Esophagus muscularis mucosa (tissue), 4 donors: ENCODE measurements around the gene WSB1. TPM values are rescaled to one million over a fixed set of nuclear protein-coding genes. Genes with fewer than 3 reads are reported as not detected.

ENCODE experiments used
- DNase-seq: peaks from one replicate; pipeline ENCODE4 v3.0.0-alpha.2; 2017; ENCODE audit errors: extremely low spot score
- H3K27ac ChIP-seq, 4 donors: fragments of 200-600 bp; sonication (generic); replicated peaks in 1 of 4; 1 replicate in 3 of 4; 2 replicates in 1 of 4; pipeline ENCODE4 v1.5.1; 2016 to 2019; ENCODE audit warnings: mild to moderate bottlenecking in 1 of 4
- H3K27me3 ChIP-seq, 4 donors: fragments of 200-600 bp; sonication (generic); one replicate each; pipeline versions ENCODE4 v1.5.1 to v1.6.0; 2016 to 2019
- H3K36me3 ChIP-seq, 4 donors: fragments of 200-600 bp; sonication (generic); one replicate each; pipeline ENCODE4 v1.5.1; 2016 to 2019
- H3K4me1 ChIP-seq, 4 donors: fragments of 200-600 bp; sonication (generic); one replicate each; pipeline ENCODE4 v1.5.1; 2016 to 2019
- H3K4me3 ChIP-seq, 4 donors: fragments of 200-600 bp; sonication (generic); 1 replicate in 2 of 4; 2 replicates in 2 of 4; pipeline ENCODE4 v1.5.1; 2016 to 2019; ENCODE audit warnings: mild to moderate bottlenecking in 4 of 4, moderate library complexity in 1 of 4
- H3K9me3 ChIP-seq, 4 donors: fragments of 200-600 bp; sonication (generic); 1 replicate in 3 of 4; 2 replicates in 1 of 4; pipeline ENCODE4 v1.5.1; 2016 to 2019
- EP300 ChIP-seq: sonication (generic); formaldehyde crosslinking; IDR thresholded peaks from one replicate; pipeline ENCODE4 v1.6.1; 2017; ENCODE audit warnings: antibody characterized with exemption
- POLR2A ChIP-seq: fragments of 450-650 bp; IDR thresholded peaks from one replicate; pipeline ENCODE4 v1.6.1; 2017; ENCODE audit warnings: antibody characterized with exemption, moderate library complexity, mild to moderate bottlenecking, low read depth
- POLR2AphosphoS5 ChIP-seq, 2 donors: sonication (generic); formaldehyde crosslinking; IDR thresholded peaks; one replicate each; pipeline ENCODE4 v1.6.1; 2017; ENCODE audit warnings: antibody characterized with exemption in 2 of 2
- WGBS: methylation state at CpG from one replicate; pipeline ENCODE4 v1.1.5; 2018; 5-methylcytosine and 5-hydroxymethylcytosine counted together
- intact Hi-C: fragments of 100-400 bp; cut with DNase I; formaldehyde crosslinking; loops from one replicate; pipeline ENCODE4 v1.15.1; 2023
- total RNA-seq, 4 donors: library from RNA; depleted of rRNA; stranded (reverse); fragments of >200 nt; gene quantifications; one replicate each; pipeline versions ENCODE4 v1.1.0 to v1.2.1, GENCODE V29; 2016
- TF ChIP-seq, protein P1 (sequence below), 3 experiments: fragments of 200-600 bp in 2 of 3; fragments of 450-650 bp in 1 of 3; sonication (generic) in 2 of 3; IDR thresholded peaks; one replicate each; pipeline ENCODE4 v1.5.1; 2017 to 2019; ENCODE audit warnings: antibody characterized with exemption in 3 of 3, mild to moderate bottlenecking in 2 of 3, moderate library complexity in 1 of 3

Gene WSB1
- total RNA-seq, 4 donors from 2014 or later = 84.1 to 125 (median 118) TPM

DNA sequence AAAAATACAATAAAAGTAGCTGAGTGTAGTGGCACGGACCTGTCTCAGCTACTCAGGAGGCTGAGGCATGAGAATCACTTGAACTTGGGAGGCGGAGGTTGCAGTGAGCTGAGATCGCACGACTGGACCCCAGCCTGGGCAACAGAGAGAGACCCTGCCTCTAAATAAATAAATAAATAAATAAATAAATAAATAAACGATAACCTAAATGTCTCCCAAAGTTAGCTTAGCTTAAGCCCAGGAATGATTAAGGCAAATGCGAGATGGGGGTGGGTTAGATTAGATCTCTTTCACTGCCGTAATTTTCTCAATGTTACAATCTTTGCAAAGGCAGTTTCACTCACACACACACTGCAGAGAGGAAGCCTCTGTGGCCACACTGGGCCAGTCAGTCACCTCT is 46.7 kb downstream of the WSB1 start:
- Histone ChIP-seq H3K4me3 (no peak overlapping the region), H3K36me3 (no peaks in the 10 kb centered on the region), H3K27me3 (no peaks in the 10 kb centered on the region), H3K27ac (no peak overlapping the region), H3K9me3 (no peaks in the 10 kb centered on the region), H3K4me1 (peaks cover 15 to 24% (median 19%) of the 10 kb centered on the region in 4 donors)
- TF ChIP-seq, protein P1, sequence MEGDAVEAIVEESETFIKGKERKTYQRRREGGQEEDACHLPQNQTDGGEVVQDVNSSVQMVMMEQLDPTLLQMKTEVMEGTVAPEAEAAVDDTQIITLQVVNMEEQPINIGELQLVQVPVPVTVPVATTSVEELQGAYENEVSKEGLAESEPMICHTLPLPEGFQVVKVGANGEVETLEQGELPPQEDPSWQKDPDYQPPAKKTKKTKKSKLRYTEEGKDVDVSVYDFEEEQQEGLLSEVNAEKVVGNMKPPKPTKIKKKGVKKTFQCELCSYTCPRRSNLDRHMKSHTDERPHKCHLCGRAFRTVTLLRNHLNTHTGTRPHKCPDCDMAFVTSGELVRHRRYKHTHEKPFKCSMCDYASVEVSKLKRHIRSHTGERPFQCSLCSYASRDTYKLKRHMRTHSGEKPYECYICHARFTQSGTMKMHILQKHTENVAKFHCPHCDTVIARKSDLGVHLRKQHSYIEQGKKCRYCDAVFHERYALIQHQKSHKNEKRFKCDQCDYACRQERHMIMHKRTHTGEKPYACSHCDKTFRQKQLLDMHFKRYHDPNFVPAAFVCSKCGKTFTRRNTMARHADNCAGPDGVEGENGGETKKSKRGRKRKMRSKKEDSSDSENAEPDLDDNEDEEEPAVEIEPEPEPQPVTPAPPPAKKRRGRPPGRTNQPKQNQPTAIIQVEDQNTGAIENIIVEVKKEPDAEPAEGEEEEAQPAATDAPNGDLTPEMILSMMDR (IDR thresholded peaks at IDR 0.05) = no peak
- TF ChIP-seq POLR2AphosphoS5 (IDR thresholded peaks at IDR 0.05) (no peak), EP300 (no peak)
- no peak for DNase-seq
- WGBS = 89% methylated on average over 7 of the region's 7 CpGs
- intact Hi-C loops = no loop called here

DNA sequence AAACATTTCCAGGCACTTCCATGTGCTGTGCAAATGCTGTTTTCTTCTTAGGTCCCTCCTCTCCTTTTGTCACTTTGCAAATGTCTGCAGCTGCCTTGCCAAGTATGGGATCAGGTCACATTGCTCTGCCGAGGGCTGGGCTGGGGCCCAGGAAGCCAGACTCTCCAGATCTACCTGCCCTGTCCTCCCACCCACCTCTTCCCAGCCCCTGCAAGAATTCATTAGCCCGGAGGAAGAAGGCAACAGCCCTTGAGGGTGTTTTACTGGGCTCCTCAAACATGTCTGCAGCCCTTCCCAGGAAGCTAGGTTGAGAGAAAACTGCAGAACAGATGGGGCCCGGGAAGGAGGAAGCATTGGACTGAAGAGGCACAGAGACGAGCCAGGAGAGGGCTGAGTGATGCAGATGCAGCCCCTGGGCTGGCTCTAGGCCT is 47.1 kb downstream of the WSB1 start:
- 50% methylated on average over 4 of the region's 4 CpGs for WGBS
- DNase-seq = no peak
- intact Hi-C loops = no loop called here

DNA sequence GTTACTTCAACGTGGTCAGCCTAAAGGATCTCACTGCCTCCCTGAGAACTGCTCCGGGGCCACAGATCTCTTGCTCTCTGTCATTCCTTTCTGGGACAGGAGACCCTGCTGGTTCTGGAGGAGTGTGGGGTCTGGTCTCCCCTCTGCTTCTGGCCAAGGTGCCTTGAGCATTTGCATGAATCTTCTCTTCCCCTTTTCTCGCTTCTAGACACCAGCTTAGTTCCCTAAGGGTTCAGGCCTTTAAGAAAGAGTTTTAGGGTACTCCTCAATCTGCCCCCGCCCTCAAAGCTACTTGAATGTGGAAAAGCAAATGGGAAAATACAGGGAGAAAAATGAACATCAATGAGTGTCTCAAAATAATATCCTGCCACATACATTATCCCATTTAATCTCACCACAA is 48.1 kb downstream of the WSB1 start:
- no peak overlapping the region for H3K27ac ChIP-seq
- H3K27me3 ChIP-seq = no peaks in the 10 kb centered on the region
- DNase-seq = no peak
- no peaks in the 10 kb centered on the region for H3K36me3 ChIP-seq
- TF ChIP-seq EP300 (no peak), POLR2A (no peak), POLR2AphosphoS5 (IDR thresholded peaks at IDR 0.05) (no peak)
- TF ChIP-seq, protein P1 (IDR thresholded peaks at IDR 0.05) = no peak
- intact Hi-C loops = no loop called here
- no peaks in the 10 kb centered on the region for H3K9me3 ChIP-seq
- H3K4me1 ChIP-seq = peaks cover 15 to 29% (median 19%) of the 10 kb centered on the region in 4 donors
- H3K4me3 ChIP-seq = no peak overlapping the region
- WGBS = 85% methylated on average over 4 of the region's 4 CpGs

More for the DNA sequence above, 47.1 kb downstream of the WSB1 start:
- Histone ChIP-seq H3K27me3 (no peaks in the 10 kb centered on the region), H3K36me3 (no peaks in the 10 kb centered on the region), H3K27ac (no peak overlapping the region), H3K9me3 (no peaks in the 10 kb centered on the region), H3K4me1 (peaks cover 15 to 24% (median 19%) of the 10 kb centered on the region in 4 donors), H3K4me3 (no peak overlapping the region)
- TF ChIP-seq POLR2AphosphoS5 (IDR thresholded peaks at IDR 0.05) (no peak), POLR2A (no peak), EP300 (no peak)
- TF ChIP-seq, protein P1 (IDR thresholded peaks at IDR 0.05) = no peak

DNA sequence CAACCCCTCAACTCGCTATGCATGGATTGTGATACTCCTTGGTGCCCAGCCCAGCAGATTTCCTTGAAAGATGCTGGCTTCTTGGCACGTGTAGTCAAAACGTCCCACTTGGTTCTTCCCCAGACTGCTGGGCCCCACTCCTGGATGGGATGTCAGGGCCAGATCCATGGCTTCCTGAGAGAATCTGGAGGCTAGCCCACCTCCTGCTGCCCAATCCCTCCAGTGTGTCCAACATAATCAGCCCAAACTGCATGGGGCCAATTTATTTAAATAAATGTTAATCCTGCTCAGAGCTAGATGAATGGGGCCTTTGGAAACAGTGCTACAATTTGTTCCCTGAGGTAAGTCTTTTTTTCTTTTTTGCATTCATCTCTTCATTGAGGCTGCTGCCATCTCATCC is 49.4 kb downstream of the WSB1 start:
- TF ChIP-seq POLR2A (no peak), EP300 (no peak), POLR2AphosphoS5 (IDR thresholded peaks at IDR 0.05) (no peak)
- TF ChIP-seq, protein P1 (IDR thresholded peaks at IDR 0.05) = no peak
- Histone ChIP-seq H3K9me3 (no peaks in the 10 kb centered on the region), H3K4me3 (no peak overlapping the region), H3K4me1 (peaks cover 16 to 29% (median 19%) of the 10 kb centered on the region in 4 donors), H3K27ac (no peak overlapping the region), H3K36me3 (no peaks in the 10 kb centered on the region), H3K27me3 (no peaks in the 10 kb centered on the region)
- intact Hi-C loops = no loop called here
- DNase-seq = no peak
- WGBS = 100% methylated on average over 1 of the region's 3 CpGs

DNA sequence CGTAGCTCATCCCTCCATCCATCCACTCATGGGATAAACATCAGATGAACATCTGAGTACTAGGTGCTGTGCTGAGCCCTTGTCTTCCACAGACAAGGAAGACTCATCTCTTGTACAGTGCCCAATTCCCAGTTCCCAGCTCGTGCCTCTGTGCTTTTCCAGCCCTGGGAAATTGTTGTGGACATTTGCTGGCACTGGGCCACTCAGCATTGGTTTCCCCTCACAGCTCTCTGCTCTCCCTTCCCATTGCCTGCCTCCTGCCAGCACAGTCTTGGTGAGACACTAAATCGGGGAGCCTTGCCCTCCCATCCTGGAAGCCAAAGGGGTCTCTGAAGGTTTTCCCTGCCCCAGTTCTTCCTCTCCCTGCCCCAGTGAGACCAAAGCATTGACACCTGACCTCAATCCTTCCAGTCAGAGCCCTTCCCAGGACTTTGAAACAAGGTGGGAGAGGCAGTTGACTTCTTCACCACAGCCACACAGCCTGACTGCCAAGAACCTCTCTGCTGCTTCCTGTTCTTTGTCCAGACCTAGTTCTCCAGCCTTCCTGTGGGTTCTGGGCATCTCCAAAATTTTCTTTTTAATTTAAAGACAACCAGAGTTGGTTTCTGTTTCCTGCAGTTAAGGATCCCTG is 50.2 kb downstream of the WSB1 start:
- Histone ChIP-seq H3K9me3 (no peaks in the 10 kb centered on the region), H3K27me3 (no peaks in the 10 kb centered on the region), H3K4me1 (peaks cover 24 to 37% (median 26%) of the 10 kb centered on the region in 4 donors), H3K36me3 (no peaks in the 10 kb centered on the region), H3K27ac (peak overlapping the region in 2 of 4 donors; percentile 25 to 29), H3K4me3 (no peak overlapping the region)
- no peak for TF ChIP-seq POLR2AphosphoS5 (IDR thresholded peaks at IDR 0.05)
- intact Hi-C loops = no loop called here
- WGBS = 55% methylated on average over 3 of the region's 3 CpGs
- DNase-seq = no peak
